GM19455 (cell line): ENCODE results near the gene RPL27A.
"Not testable (repeated sequence)": the region's sequence is repeated elsewhere in the genome, so short reads cannot be mapped to it uniquely, and the experiment has no call there.

Experiments
- ATAC-seq: cut with Tn5 transposase; IDR thresholded peaks from one replicate; pipeline ENCODE4 v1.9.1; 2021; ENCODE audit not compliant: unreplicated experiment

RPL27A gene

GRCh38 chr11:8682303-8683114 is at the start of gene RPL27A, which contains the start of gene TRIM66:
Gene RPL27A (plus strand): TSS chr11:8682792. CDS start chr11:8682814, 22 bp downstream.
Gene TRIM66 (minus strand): TSS chr11:8682665. CDS start chr11:8672274, 10,391 bp downstream.
- peak; percentile 96 for ATAC-seq

DNA sequence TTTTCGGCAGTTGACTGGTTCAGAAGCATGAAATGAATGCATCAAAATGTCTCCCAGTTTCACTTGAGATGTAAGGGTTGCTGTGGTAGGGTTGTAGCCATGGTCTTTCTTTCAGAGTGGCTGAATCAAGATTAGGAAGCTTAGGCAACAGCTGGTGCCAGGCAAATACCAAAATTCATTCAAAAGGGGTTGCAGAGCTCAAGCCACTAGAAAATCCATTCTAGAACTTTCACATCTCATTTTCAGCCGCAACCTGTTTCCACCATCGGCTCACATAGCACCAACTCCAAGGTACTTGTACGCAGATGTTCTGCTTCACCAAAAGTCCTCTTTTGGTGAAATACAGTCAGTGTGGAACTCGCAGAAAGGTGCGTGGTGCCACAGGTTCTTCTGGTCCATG is 48.1 kb upstream of the RPL27A start:
- ATAC-seq, result no peak

- no peak for ATAC-seq
Measured at GRCh38 chr11:8636127-8636526, 46.5 kb upstream of the RPL27A start.

DNA sequence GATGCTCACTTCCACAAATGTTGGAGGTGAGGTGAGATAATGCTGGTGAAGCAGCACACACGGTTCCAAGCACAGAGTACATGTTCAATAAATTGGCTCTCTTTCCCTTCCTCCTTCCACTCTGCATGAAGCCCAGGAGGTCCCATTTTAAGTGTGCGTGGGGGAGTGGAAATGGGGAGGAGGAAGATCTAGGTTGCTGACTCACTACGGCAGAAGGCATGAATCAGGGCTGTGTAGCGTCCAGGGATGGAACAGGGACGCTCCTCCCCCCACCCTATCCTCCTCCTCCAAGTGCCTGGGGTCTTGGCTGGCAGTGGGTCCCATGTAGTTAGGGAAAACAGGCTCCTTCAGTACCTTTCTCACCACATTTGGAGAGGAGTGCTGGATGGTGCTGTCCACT is 44.3 kb upstream of the RPL27A start:
- no peak for ATAC-seq

DNA sequence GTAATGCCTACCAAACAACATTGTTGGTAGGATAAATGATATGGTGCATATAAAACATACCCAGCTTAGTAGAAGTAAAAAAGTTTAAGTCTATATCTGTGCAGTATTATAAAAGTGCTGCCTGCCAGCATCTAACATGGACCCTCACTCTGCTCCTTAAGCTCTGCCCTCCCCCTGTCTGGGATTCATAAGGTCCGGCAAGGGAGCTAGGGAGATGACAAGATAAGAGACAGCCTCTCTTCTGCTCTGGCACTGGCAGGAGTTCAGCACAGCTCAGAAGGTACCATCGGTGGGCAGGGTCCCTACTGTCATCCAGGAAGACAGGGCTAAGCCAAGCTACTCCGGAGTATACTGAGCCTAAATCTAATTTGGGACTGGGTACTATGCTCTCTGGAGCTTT is 42.9 kb upstream of the RPL27A start:
- ATAC-seq, result no peak

- ATAC-seq, result no peak
Measured at GRCh38 chr11:8640267-8640906, 42.2 kb upstream of the RPL27A start.

- no peak for ATAC-seq
Measured at GRCh38 chr11:8641332-8641731, 41.3 kb upstream of the RPL27A start.

GRCh38 chr11:8642196-8642841 is 40.3 kb upstream of the RPL27A start:
- no peak for ATAC-seq

DNA sequence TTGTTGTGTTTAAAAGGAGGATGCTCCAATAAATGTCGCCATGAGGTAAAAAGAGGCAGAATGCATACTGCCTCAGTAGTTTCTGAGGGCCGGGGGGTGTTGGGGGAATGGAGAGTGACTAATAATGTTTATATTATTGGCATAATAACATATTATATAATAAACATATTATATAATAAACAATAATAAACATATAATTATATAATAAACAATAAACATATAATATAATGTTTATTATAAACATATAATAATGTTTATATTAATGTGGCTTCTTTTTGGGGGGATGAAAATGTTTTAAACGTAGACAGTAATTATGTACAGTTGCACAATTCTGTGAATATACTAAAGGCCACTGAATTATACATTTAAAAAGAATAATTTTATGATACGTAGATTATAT is 35.7 kb upstream of the RPL27A start:
- no peak for ATAC-seq

DNA sequence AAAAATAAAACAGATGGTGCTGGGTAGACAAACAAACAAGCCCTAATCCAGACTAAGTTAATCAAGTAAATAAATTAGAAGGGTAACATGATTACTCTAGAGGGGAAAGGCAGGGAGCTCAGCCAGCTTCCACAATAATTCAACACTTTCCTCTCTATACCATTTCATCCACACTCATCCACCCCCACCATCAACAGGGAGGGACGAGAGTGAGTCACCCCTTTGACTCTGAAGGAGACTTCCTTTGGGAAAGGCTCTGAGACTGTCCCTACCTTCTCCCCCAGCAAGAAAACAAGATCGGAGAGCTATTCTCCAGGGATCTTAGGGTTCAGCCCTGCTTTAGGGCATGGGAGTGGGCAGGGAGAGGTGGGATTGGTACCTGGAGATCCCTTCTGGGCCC is 33.2 kb upstream of the RPL27A start:
- ATAC-seq, result no peak

- ATAC-seq, result no peak
Measured at GRCh38 chr11:8650401-8650990, 32.1 kb upstream of the RPL27A start.

DNA sequence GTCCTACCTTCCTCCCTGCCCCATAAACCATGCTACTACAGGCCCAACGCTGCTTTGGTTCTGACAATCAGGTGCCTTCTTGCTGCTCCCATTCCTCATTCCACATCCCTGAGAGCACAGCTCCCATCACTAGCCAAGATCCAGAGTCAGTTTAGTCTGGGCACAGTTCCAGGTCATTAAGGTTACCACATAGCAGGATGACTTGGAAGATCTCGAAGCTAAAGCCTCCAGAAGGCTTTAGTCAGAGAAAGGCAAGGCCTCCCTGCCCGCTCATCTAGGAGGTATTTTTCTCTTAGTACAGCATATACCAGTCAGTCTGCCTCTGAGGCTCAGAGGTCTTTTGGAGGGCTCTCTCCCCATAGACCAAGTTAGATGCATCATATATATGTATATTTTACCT is 30.5 kb upstream of the RPL27A start:
- ATAC-seq, result no peak

DNA sequence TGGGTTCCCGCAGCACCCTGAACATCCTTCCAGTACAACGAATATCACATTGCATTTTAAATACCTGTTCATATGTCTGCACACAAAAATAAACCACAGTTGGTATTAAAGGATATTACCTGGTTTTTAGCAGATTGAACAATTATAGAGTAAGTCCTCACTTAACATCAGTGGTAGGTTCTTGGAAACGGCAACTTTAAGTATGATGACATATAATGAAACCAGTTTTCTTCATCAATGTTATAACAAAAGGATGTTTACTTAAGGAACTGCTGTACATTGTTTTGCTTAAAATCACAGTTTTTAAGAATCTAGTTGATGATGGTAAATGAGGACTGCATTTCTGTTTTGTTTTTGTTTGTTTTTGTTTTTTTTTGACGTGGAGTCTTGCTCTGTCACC is 28.1 kb upstream of the RPL27A start:
- no peak for ATAC-seq

DNA sequence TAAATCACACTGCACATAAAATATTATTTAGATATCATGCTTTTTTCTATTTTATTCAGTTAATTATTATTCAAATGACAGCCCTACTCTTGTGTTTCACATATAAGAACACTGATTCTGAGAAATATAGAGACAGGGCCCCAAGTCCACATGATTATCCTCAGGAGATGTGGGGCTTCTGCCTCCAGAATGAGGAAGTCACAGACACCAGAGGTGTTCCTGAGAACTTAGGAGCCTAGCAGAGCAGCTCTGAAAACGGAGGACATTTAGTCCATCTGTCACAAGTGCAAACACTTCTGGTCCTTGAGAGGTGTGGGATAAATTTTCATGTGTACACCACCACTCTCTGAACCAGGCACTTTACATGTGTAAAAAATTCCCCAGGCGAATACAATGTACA is 26.3 kb upstream of the RPL27A start:
- no peak for ATAC-seq

- no peak for ATAC-seq
Measured at GRCh38 chr11:8658321-8659057, 24.1 kb upstream of the RPL27A start.

GRCh38 chr11:8661001-8661795 is 21.4 kb upstream of the RPL27A start:
- ATAC-seq, result no peak

DNA sequence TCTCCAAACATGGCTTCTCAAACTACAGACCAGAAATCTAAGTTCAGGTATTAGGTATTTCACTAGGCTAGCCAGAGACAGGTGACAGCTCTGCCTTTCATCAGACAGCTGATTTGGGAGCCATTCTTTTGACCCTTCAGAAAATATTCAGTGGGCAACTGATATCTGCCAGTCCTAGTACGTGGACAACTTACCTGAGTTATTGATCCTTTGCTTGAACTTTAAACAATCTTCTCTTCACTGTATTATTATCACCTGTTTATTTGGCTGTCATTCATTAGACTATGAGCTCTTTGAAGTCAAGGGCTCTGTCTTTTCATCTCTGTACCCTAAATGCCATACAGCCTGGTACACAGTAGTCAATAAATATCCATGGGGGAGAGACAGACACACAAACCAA is 17.4 kb upstream of the RPL27A start:
- no peak for ATAC-seq

- not testable (repeated sequence) for ATAC-seq
Measured at GRCh38 chr11:8670081-8670480, 12.5 kb upstream of the RPL27A start.

DNA sequence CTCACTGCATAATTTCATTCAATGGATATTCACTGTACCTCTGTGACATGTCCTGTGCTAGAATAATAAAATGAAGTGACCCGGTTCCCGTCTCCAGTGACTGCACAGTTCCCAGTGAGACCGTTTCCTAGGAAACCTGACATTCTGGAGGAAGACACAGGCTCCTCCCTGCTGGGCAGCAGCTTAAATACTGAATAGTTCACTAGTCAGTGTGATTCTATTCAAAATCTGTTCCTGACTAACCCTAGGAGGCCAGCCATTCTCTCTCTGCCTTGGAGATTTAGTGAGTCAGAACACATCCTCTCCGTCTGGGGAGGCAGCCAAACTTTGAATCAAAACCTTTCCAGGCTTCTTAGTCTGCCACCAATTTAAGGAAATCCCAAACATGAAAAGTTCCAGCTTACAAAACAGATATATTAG is 11.4 kb upstream of the RPL27A start:
- no peak for ATAC-seq

DNA sequence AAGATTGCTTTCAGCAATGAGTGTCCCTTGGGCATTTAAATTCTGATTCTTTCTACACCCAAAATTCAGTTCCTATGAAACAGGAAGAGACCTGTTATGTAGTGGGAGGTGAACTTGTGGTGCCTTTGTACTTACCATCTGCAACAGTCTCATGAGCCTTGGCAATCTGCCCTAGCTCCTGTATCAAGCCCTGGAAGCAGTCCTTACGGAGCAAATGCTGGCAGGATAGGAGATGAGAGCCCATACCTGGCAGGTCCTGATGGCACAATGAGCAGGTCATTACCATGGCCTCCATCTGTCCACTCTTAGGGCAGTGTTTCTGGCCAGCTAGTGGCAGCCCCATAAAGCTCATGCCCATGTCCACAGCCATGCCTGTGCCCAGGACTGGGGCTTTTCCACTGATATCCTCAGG is 10.9 kb upstream of the RPL27A start:
- ATAC-seq, result no peak
